Calu3 (cell line): Measurements from ENCODE around the gene VWA8. TPM values are rescaled to one million over a fixed set of nuclear protein-coding genes. Genes with fewer than 3 reads are reported as not detected.
"Not testable (repeated sequence)": the region's sequence is repeated elsewhere in the genome, so short reads cannot be mapped to it uniquely, and the experiment has no call there.

Experiments used
- BruUV-seq: library from RNA; stranded (reverse); fragments of 400-500 nt; replicated peaks from 2 replicates; lab custom pipeline; 2021; lab: Mats Ljungman, UMichigan
- CTCF ChIA-PET: fragments of 300-600 bp; sonication (Branson Sonifier 250); formaldehyde crosslinking; loops from one replicate; lab custom pipeline; 2022; ENCODE audit warnings: antibody characterized with exemption; lab: Charles Lee
- DNase-seq: peaks from one replicate; pipeline ENCODE4 v3.0.0; 2022
- H3K27ac Mint-ChIP-seq: one replicate; pipeline ENCODE4 v1.8.0; 2022; ENCODE audit warnings: mixed read lengths; ENCODE audit not compliant: unreplicated experiment
- H3K27me3 Mint-ChIP-seq: one replicate; pipeline ENCODE4 v1.8.0; 2022; ENCODE audit warnings: mixed read lengths; ENCODE audit not compliant: unreplicated experiment
- H3K36me3 Mint-ChIP-seq: one replicate; pipeline ENCODE4 v1.8.0; 2022; ENCODE audit warnings: mild to moderate bottlenecking, moderate library complexity, mixed read lengths; ENCODE audit not compliant: insufficient read depth, unreplicated experiment
- H3K4me1 Mint-ChIP-seq: one replicate; pipeline ENCODE4 v1.8.0; 2022; ENCODE audit warnings: mild to moderate bottlenecking, low read depth, mixed read lengths; ENCODE audit not compliant: unreplicated experiment
- H3K4me3 Mint-ChIP-seq: one replicate; pipeline ENCODE4 v1.8.0; 2022; ENCODE audit warnings: mild to moderate bottlenecking, low read depth, moderate library complexity, mixed read lengths; ENCODE audit not compliant: unreplicated experiment
- H3K9me3 Mint-ChIP-seq: one replicate; pipeline ENCODE4 v1.8.0; 2022; ENCODE audit warnings: low read depth, mixed read lengths; ENCODE audit not compliant: unreplicated experiment
- intact Hi-C: fragments of 100-400 bp; cut with micrococcal nuclease; formaldehyde crosslinking; loops from one replicate; pipeline ENCODE4 v1.10.0; 2022; ENCODE audit not compliant: unreplicated experiment
- total RNA-seq: library from RNA; stranded (reverse); gene quantifications from 2 replicates; pipeline ENCODE4 v1.2.3, GENCODE V29; 2022
- TF ChIP-seq, protein P1 (sequence below): fragments of 200-600 bp; IDR thresholded peaks from one replicate; pipeline ENCODE4 v1.8.0; 2022; ENCODE audit warnings: antibody characterized with exemption; ENCODE audit not compliant: unreplicated experiment

The VWA8 gene
- total RNA-seq, 1 experiment from 2014 or later, result 15.2 TPM

DNA sequence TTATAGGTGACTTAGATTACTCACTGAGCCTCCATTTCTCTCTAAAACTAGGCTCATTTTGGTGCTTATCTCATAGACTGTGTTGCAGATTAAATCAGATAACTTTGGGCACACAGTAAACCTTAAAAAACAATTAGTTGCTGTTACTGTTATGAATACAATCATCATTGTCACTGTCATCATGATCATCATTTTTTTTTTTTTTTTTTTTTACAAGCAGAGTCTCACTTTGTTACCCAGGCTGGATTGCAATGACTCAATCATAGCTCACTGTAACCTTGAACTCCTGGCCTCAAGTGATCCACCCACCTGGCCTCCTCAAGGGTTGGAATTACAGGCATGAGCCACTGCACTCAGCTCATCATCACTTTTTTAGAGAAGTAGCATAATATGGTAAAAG is 60.0 kb downstream of the VWA8 start:
- intact Hi-C loops, result loop anchor here (10.0 kb wide), 1 partner anchor 236 kb away; no protein-coding TSS in a partner anchor
- no peak for DNase-seq
- Mint-ChIP-seq H3K4me1 (no peaks in the 10 kb centered on the region), H3K9me3 (no peaks in the 10 kb centered on the region), H3K36me3 (no peaks in the 10 kb centered on the region), H3K27ac (no peak overlapping the region), H3K27me3 (no peaks in the 10 kb centered on the region), H3K4me3 (no peak overlapping the region)
- BruUV-seq, result no TSS peak
- TF ChIP-seq, protein P1, sequence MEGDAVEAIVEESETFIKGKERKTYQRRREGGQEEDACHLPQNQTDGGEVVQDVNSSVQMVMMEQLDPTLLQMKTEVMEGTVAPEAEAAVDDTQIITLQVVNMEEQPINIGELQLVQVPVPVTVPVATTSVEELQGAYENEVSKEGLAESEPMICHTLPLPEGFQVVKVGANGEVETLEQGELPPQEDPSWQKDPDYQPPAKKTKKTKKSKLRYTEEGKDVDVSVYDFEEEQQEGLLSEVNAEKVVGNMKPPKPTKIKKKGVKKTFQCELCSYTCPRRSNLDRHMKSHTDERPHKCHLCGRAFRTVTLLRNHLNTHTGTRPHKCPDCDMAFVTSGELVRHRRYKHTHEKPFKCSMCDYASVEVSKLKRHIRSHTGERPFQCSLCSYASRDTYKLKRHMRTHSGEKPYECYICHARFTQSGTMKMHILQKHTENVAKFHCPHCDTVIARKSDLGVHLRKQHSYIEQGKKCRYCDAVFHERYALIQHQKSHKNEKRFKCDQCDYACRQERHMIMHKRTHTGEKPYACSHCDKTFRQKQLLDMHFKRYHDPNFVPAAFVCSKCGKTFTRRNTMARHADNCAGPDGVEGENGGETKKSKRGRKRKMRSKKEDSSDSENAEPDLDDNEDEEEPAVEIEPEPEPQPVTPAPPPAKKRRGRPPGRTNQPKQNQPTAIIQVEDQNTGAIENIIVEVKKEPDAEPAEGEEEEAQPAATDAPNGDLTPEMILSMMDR, result no peak
- CTCF ChIA-PET, result interaction anchor here (0.6 to 0.7 kb wide), 2 partner anchors 54 to 147 kb away, joined by 5 to 8 read pairs; partner anchors contain the start of gene DGKH

DNA sequence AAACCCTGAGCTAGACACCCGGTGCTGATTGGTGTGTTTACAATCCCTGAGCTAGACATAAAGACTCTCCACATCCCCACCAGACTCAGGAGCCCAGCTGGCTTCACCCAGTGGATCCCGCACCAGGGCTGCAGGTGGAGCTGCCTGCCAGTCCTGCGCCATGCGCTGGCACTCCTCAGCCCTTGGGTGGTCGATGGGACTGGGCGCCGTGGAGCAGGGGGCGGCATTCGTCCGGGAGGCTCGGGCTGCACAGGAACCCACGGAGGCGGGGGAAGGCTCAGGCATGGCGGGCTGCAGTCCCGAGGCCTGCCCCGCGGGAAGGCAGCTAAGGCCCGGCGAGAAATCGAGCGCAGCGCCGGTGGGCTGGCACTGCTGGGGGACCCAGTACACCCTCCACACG is 62.5 kb downstream of the VWA8 start:
- intact Hi-C loops, H3K9me3 Mint-ChIP-seq, H3K4me1 Mint-ChIP-seq, H3K36me3 Mint-ChIP-seq, CTCF ChIA-PET, H3K27ac Mint-ChIP-seq, H3K4me3 Mint-ChIP-seq, BruUV-seq, H3K27me3 Mint-ChIP-seq, DNase-seq: not testable (repeated sequence)

- H3K36me3 Mint-ChIP-seq, result no peaks in the 10 kb centered on the region
- no TSS peak for BruUV-seq
- CTCF ChIA-PET, result no interaction called here
- no peak overlapping the region for H3K27ac Mint-ChIP-seq
- H3K4me3 Mint-ChIP-seq, result no peak overlapping the region
- intact Hi-C loops, result no loop called here
- no peaks in the 10 kb centered on the region for H3K9me3 Mint-ChIP-seq
- H3K4me1 Mint-ChIP-seq, result no peaks in the 10 kb centered on the region
- H3K27me3 Mint-ChIP-seq, result no peaks in the 10 kb centered on the region
- DNase-seq, result no peak
- TF ChIP-seq, protein P1, result no peak
Measured at GRCh38 chr13:41897126-41897525, 63.8 kb downstream of the VWA8 start.

DNA sequence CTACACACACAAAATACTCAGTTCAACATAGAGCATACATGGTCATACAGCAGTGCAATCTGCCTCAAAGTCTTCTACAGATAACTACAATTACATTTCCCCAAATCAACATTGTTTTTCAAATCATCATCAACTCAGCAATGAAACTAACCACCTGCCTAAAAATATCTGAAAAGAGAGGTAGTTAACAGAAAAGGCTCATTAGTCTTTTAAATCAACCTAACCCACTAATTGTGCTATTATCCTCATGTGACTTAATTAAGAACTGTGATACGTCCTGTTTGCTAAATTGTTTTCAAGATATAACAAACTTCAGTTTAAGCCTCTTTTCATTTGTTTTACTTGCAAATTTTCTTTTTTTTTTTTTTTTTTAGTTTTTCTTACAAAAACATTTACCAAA is 65.4 kb downstream of the VWA8 start:
- CTCF ChIA-PET, result interaction anchor here (0.6 kb wide), 1 partner anchor 43 kb away, joined by 3 read pairs; no protein-coding TSS in a partner anchor
- Mint-ChIP-seq H3K4me1 (no peaks in the 10 kb centered on the region), H3K9me3 (no peaks in the 10 kb centered on the region), H3K36me3 (no peaks in the 10 kb centered on the region), H3K27ac (no peak overlapping the region), H3K4me3 (no peak overlapping the region), H3K27me3 (no peaks in the 10 kb centered on the region)
- TF ChIP-seq, protein P1, result no peak
- intact Hi-C loops, result no loop called here
- BruUV-seq, result no TSS peak
- DNase-seq, result no peak

- TF ChIP-seq, protein P1, result no peak
- H3K9me3 Mint-ChIP-seq, result no peaks in the 10 kb centered on the region
- BruUV-seq, result no TSS peak
- no peaks in the 10 kb centered on the region for H3K36me3 Mint-ChIP-seq
- CTCF ChIA-PET, result no interaction called here
- no peak overlapping the region for H3K27ac Mint-ChIP-seq
- H3K4me1 Mint-ChIP-seq, result no peaks in the 10 kb centered on the region
- no peak for DNase-seq
- intact Hi-C loops, result no loop called here
- no peak overlapping the region for H3K4me3 Mint-ChIP-seq
- no peaks in the 10 kb centered on the region for H3K27me3 Mint-ChIP-seq
Measured at GRCh38 chr13:41891119-41891518, 69.8 kb downstream of the VWA8 start.
